Measurements from ENCODE around the gene RNF2. TPM values are rescaled to one million over a fixed set of nuclear protein-coding genes. Genes with fewer than 3 reads are reported as not detected.
"Not testable (repeated sequence)": the region's sequence is repeated elsewhere in the genome, so short reads cannot be mapped to it uniquely, and the experiment has no call there.

Gene RNF2
- 30.4 and 31.7 TPM in 2 replicates for total RNA-seq (2014; rRNA removed; shearing (Covaris generic); ENCODE audit: low replicate concordance)

DNA sequence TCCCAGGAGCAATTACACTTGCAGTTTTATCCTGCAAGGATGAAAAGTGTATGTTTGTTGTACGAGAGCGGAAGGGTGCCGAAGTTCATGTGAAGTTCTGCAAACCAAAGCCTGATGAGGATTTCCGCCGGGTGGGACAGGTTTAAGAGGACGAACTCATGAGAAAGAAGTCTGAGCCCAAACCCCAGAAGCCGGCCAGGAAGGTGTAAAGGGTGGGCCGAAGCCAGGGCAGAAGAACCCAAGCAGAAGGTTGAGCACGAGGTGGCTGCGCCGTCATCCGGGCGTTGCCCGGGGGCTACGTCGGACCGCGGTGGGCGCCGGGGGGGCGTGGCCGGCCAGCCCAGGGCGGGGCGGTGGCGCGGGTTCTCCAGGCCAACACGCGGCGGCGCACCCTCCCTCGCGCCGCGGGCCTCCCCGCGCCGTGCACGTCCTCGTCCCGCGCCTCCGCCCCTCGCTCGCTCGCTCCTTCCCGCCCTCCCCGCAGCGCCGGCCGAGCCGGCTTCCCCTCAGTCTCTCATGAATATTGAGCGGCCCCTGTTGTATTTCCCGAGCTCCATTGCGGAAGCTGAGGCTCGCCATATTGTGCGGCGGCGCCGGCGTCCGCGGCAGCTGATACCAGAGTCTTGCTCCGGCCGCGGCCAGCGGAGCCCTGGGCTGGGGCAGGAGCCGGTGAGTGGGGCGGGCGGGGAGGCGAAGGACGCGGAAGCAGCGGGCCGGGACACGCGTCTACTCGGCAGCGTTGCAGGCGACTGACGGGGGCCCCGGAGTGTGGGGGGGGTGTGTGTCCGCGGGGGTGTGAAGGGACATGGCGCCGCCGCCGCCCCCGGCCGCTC, at the start of gene RNF2:
TSS of gene RNF2 (plus strand) at position 578 of the 833 bp plus-strand sequence. CDS start 41,996 bp downstream, outside the sequence.
- H4K20me1 ChIP-seq (ENCODE audit: insufficient read depth, low read depth, low read length): peaks cover 31% of the 10 kb centered on the region
- no peaks in the 10 kb centered on the region for H3K27me3 ChIP-seq (ENCODE audit: low read length)
- no peaks in the 10 kb centered on the region for H3K9me3 ChIP-seq (ENCODE audit: low read length)
- peaks cover 38% of the 10 kb centered on the region for H3K79me2 ChIP-seq (ENCODE audit: low read length)
- DNase-seq: peak; percentile 91
- no peak within 1 kb of the TSS for H3K27ac ChIP-seq (ENCODE audit: low read length)
- peak within 1 kb of the TSS; percentile 90 for H2AFZ ChIP-seq (ENCODE audit: low read length)
- H3K4me3 ChIP-seq (ENCODE audit: low read length): peak within 1 kb of the TSS; percentile 96
- peaks cover 21% of the 10 kb centered on the region for H3K4me1 ChIP-seq (ENCODE audit: low read length)
- H3K9ac ChIP-seq (ENCODE audit: low read length): peak within 1 kb of the TSS; percentile 92
- no peaks in the 10 kb centered on the region for H3K36me3 ChIP-seq (ENCODE audit: insufficient read depth, low read length)
- no peaks in the 10 kb centered on the region for H3K9me2 ChIP-seq (replicated peaks; ENCODE audit: insufficient read depth, low read length)
- peak within 1 kb of the TSS; percentile 84 for H3K4me2 ChIP-seq (ENCODE audit: low read depth, low read length, poor library complexity, severe bottlenecking)

DNA sequence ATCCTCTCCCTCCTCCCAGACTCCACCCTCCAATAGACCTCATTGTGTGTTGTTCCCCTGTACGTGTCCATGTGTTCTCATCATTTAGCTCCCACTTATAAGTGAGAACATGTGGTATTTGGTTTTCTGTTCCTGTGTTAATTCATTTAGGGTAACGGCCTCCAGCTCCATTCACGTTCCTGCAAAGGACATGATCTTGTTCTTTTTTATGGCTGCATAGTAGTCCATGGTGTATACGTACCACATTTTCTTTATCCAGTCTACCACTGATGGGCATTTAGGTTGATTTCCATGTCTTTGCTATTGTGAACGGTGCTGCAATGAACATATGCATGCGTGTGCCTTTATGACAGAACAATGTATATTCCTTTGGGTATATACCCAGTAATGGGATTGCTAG, 45.4 kb upstream of the RNF2 start:
- H4K20me1 ChIP-seq (ENCODE audit: insufficient read depth, low read depth, low read length); H3K4me1 ChIP-seq (ENCODE audit: low read length); H3K79me2 ChIP-seq (ENCODE audit: low read length); H3K9me2 ChIP-seq (replicated peaks; ENCODE audit: insufficient read depth, low read length); H3K9me3 ChIP-seq (ENCODE audit: low read length); H3K4me2 ChIP-seq (ENCODE audit: low read depth, low read length, poor library complexity, severe bottlenecking); H3K4me3 ChIP-seq (ENCODE audit: low read length); H3K9ac ChIP-seq (ENCODE audit: low read length); H3K36me3 ChIP-seq (ENCODE audit: insufficient read depth, low read length); H3K27ac ChIP-seq (ENCODE audit: low read length); DNase-seq; H2AFZ ChIP-seq (ENCODE audit: low read length); H3K27me3 ChIP-seq (ENCODE audit: low read length): not testable (repeated sequence)

GRCh38 chr1:185001312-185001880, 44.0 kb upstream of the RNF2 start:
- H2AFZ ChIP-seq (ENCODE audit: low read length): not testable (repeated sequence)

GRCh38 chr1:185008838-185009237, 36.5 kb upstream of the RNF2 start:
- no peak overlapping the region for H3K4me3 ChIP-seq (ENCODE audit: low read length)
- no peak overlapping the region for H2AFZ ChIP-seq (ENCODE audit: low read length)
- H3K9me3 ChIP-seq (ENCODE audit: low read length): no peaks in the 10 kb centered on the region
- H3K27ac ChIP-seq (ENCODE audit: low read length): no peak overlapping the region
- H4K20me1 ChIP-seq (ENCODE audit: insufficient read depth, low read depth, low read length): no peaks in the 10 kb centered on the region
- DNase-seq: no peak
- no peaks in the 10 kb centered on the region for H3K36me3 ChIP-seq (ENCODE audit: insufficient read depth, low read length)
- no peaks in the 10 kb centered on the region for H3K4me1 ChIP-seq (ENCODE audit: low read length)
- H3K4me2 ChIP-seq (ENCODE audit: low read depth, low read length, poor library complexity, severe bottlenecking): no peak overlapping the region
- H3K9me2 ChIP-seq (replicated peaks; ENCODE audit: insufficient read depth, low read length): no peaks in the 10 kb centered on the region
- H3K79me2 ChIP-seq (ENCODE audit: low read length): no peaks in the 10 kb centered on the region
- no peaks in the 10 kb centered on the region for H3K27me3 ChIP-seq (ENCODE audit: low read length)
- H3K9ac ChIP-seq (ENCODE audit: low read length): no peak overlapping the region

More at GRCh38 chr1:185001312-185001880, 44.0 kb upstream of the RNF2 start:
- not testable (repeated sequence) for H3K79me2 ChIP-seq (ENCODE audit: low read length); H3K4me3 ChIP-seq (ENCODE audit: low read length); H3K4me2 ChIP-seq (ENCODE audit: low read depth, low read length, poor library complexity, severe bottlenecking); H4K20me1 ChIP-seq (ENCODE audit: insufficient read depth, low read depth, low read length); H3K27me3 ChIP-seq (ENCODE audit: low read length); H3K4me1 ChIP-seq (ENCODE audit: low read length); H3K9me2 ChIP-seq (replicated peaks; ENCODE audit: insufficient read depth, low read length); DNase-seq; H3K9me3 ChIP-seq (ENCODE audit: low read length); H3K9ac ChIP-seq (ENCODE audit: low read length); H3K27ac ChIP-seq (ENCODE audit: low read length); H3K36me3 ChIP-seq (ENCODE audit: insufficient read depth, low read length)

- H3K36me3 ChIP-seq (ENCODE audit: insufficient read depth, low read length): no peaks in the 10 kb centered on the region
These were observed 35.0 kb upstream of the RNF2 start for GRCh38 chr1:185010361-185010760.

DNA sequence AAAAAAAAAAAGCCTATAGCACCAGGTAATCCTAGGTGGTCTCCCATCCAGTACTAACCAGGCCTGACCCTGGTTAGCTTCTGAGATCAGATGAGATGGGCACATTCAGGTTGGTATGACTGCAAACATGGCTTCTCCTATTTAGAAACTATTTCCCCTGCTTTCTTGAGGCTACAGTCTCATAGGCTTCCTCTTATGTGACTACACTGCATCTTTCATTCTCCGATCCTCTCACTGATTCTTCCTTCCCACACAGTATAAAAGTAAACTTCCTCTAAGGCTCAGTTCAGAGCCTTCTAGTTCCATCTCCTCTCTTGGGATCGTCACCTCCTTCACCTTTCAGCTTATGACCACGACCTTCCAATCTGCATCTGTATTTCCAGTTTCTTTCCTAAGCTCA, 30.4 kb upstream of the RNF2 start:
- DNase-seq: no peak
- Histone ChIP-seq H3K4me1 (ENCODE audit: low read length) (no peaks in the 10 kb centered on the region), H2AFZ (ENCODE audit: low read length) (no peak overlapping the region), H3K4me2 (ENCODE audit: low read depth, low read length, poor library complexity, severe bottlenecking) (no peak overlapping the region), H3K27ac (ENCODE audit: low read length) (no peak overlapping the region), H3K27me3 (ENCODE audit: low read length) (no peaks in the 10 kb centered on the region), H3K9me3 (ENCODE audit: low read length) (no peaks in the 10 kb centered on the region), H3K36me3 (ENCODE audit: insufficient read depth, low read length) (no peaks in the 10 kb centered on the region), H3K9me2 (replicated peaks; ENCODE audit: insufficient read depth, low read length) (no peaks in the 10 kb centered on the region), H4K20me1 (ENCODE audit: insufficient read depth, low read depth, low read length) (no peaks in the 10 kb centered on the region), H3K79me2 (ENCODE audit: low read length) (no peaks in the 10 kb centered on the region), H3K9ac (ENCODE audit: low read length) (no peak overlapping the region), H3K4me3 (ENCODE audit: low read length) (no peak overlapping the region)

More at GRCh38 chr1:185010361-185010760, 35.0 kb upstream of the RNF2 start:
- Histone ChIP-seq H3K27ac (ENCODE audit: low read length) (no peak overlapping the region), H3K4me3 (ENCODE audit: low read length) (no peak overlapping the region), H4K20me1 (ENCODE audit: insufficient read depth, low read depth, low read length) (no peaks in the 10 kb centered on the region), H3K4me2 (ENCODE audit: low read depth, low read length, poor library complexity, severe bottlenecking) (no peak overlapping the region), H3K27me3 (ENCODE audit: low read length) (no peaks in the 10 kb centered on the region), H3K79me2 (ENCODE audit: low read length) (no peaks in the 10 kb centered on the region), H3K9me2 (replicated peaks; ENCODE audit: insufficient read depth, low read length) (no peaks in the 10 kb centered on the region), H3K4me1 (ENCODE audit: low read length) (no peaks in the 10 kb centered on the region), H3K9ac (ENCODE audit: low read length) (no peak overlapping the region), H2AFZ (ENCODE audit: low read length) (no peak overlapping the region), H3K9me3 (ENCODE audit: low read length) (no peaks in the 10 kb centered on the region)
- no peak for DNase-seq

GRCh38 chr1:185015631-185016030, 29.7 kb upstream of the RNF2 start:
- Histone ChIP-seq H3K36me3 (ENCODE audit: insufficient read depth, low read length) (no peaks in the 10 kb centered on the region), H3K4me3 (ENCODE audit: low read length) (no peak overlapping the region), H2AFZ (ENCODE audit: low read length) (no peak overlapping the region), H3K9ac (ENCODE audit: low read length) (no peak overlapping the region), H4K20me1 (ENCODE audit: insufficient read depth, low read depth, low read length) (no peaks in the 10 kb centered on the region), H3K27me3 (ENCODE audit: low read length) (no peaks in the 10 kb centered on the region), H3K9me2 (replicated peaks; ENCODE audit: insufficient read depth, low read length) (no peaks in the 10 kb centered on the region), H3K79me2 (ENCODE audit: low read length) (no peaks in the 10 kb centered on the region), H3K4me2 (ENCODE audit: low read depth, low read length, poor library complexity, severe bottlenecking) (no peak overlapping the region), H3K27ac (ENCODE audit: low read length) (no peak overlapping the region), H3K9me3 (ENCODE audit: low read length) (no peaks in the 10 kb centered on the region), H3K4me1 (ENCODE audit: low read length) (no peaks in the 10 kb centered on the region)
- DNase-seq: no peak

DNA sequence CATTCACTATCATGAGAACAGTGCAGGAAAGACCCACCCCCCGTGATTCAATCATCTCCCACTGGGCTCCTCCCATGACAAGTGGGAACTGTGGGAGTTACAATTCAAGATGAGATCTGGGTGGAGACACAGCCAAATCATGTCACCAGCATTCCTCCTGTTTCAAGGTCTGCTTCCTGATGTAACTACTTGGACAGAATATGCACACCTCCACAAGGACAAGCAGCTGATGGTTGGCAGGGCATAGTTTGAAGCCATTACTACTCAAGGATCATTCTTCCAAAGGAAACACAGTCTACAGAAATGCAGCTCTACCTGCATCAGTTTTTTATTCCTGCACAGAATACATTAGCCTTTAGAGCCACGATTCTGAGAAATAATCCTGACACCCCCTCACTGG, 28.5 kb upstream of the RNF2 start:
- no peak overlapping the region for H3K27ac ChIP-seq (ENCODE audit: low read length)
- H3K27me3 ChIP-seq (ENCODE audit: low read length): no peaks in the 10 kb centered on the region
- H3K9me2 ChIP-seq (replicated peaks; ENCODE audit: insufficient read depth, low read length): no peaks in the 10 kb centered on the region
- H3K4me1 ChIP-seq (ENCODE audit: low read length): no peaks in the 10 kb centered on the region
- H3K9ac ChIP-seq (ENCODE audit: low read length): no peak overlapping the region
- H4K20me1 ChIP-seq (ENCODE audit: insufficient read depth, low read depth, low read length): no peaks in the 10 kb centered on the region
- no peaks in the 10 kb centered on the region for H3K9me3 ChIP-seq (ENCODE audit: low read length)
- DNase-seq: no peak
- H3K36me3 ChIP-seq (ENCODE audit: insufficient read depth, low read length): no peaks in the 10 kb centered on the region
- no peaks in the 10 kb centered on the region for H3K79me2 ChIP-seq (ENCODE audit: low read length)
- H2AFZ ChIP-seq (ENCODE audit: low read length): no peak overlapping the region
- no peak overlapping the region for H3K4me2 ChIP-seq (ENCODE audit: low read depth, low read length, poor library complexity, severe bottlenecking)
- no peak overlapping the region for H3K4me3 ChIP-seq (ENCODE audit: low read length)

All from Karpas-422 (cell line).